ENCODE results near the gene PARD3B. TPM values are rescaled to one million over a fixed set of nuclear protein-coding genes. Genes with fewer than 3 reads are reported as not detected.

Gene PARD3B
- total and polyA plus RNA-seq, 2 of the 13 experiments (the other 11 are each of a cell fraction or from before 2014, with no cell fraction given): 0.71 to 2.3 TPM

DNA sequence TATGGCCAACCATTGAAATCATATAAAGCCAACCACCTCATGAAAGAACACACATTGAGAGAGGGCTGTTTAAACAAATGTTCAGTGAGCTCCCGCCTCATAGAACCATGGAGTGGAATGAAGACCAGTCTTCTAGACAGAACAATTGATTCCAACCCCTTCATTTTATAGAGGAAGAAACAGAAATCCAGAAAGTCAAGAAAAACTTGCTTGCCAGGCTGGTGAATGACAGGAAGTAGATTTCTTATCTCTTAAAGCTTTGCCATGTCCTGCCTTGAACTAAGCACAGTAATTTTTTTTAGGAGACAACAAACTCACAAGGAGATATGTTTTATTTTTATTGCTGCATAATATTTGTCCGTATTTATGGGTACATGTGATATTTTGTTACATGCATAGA lies 1120.5 kb downstream of the PARD3B start (continued):
- no peak for TF ChIP-seq NFAT5 (CRISPR knock-in tag; IDR thresholded peaks at IDR 0.05)
- no peak for TF ChIP-seq THAP9 (CRISPR knock-in tag; IDR thresholded peaks at IDR 0.05; ENCODE audit: borderline replicate concordance)
- no peak for TF ChIP-seq ZFYVE20 (CRISPR knock-in tag; IDR thresholded peaks at IDR 0.05; ENCODE audit: borderline replicate concordance, low read depth)
- TF ChIP-seq MXI1 (IDR thresholded peaks at IDR 0.05; ENCODE audit: borderline replicate concordance, low read depth, low read length): no peak
- TF ChIP-seq MED13 (CRISPR knock-in tag; IDR thresholded peaks at IDR 0.05): no peak
- TF ChIP-seq ZGPAT (CRISPR knock-in tag; IDR thresholded peaks at IDR 0.05): no peak
- no peak for TF ChIP-seq ZNF674 (CRISPR knock-in tag; IDR thresholded peaks at IDR 0.05; ENCODE audit: low read depth)

Small RNA genes within 50 kb of the gene (small RNA-seq; reads per million reads assigned to genes)
- 0 reads per million in 3 experiments for gene AC008171.1 (ENCODE audit: insufficient read depth in 2 of 3, insufficient read length in 3 of 3, low read depth in 2 of 3, low replicate concordance in 1 of 3)

Data from HepG2 (cell line).